Activated CD8-positive, alpha-beta memory T cell treated with anti-CD3 and anti-CD28 coated beads, Interleukin-2, amount 50 U/mL, for 1 hour (primary cell): Measurements from ENCODE around the gene BCL10.
A peak's percentile ranks its signal among the peaks of the same experiment; 100 is the strongest.
"Not testable (repeated sequence)": the region's sequence is repeated elsewhere in the genome, so short reads cannot be mapped to it uniquely, and the experiment has no call there.

Experiments used
- DNase-seq: peaks from one replicate; pipeline ENCODE4 v3.0.0-alpha.2; 2020; ENCODE audit errors: extremely low read depth

The BCL10 gene

DNA sequence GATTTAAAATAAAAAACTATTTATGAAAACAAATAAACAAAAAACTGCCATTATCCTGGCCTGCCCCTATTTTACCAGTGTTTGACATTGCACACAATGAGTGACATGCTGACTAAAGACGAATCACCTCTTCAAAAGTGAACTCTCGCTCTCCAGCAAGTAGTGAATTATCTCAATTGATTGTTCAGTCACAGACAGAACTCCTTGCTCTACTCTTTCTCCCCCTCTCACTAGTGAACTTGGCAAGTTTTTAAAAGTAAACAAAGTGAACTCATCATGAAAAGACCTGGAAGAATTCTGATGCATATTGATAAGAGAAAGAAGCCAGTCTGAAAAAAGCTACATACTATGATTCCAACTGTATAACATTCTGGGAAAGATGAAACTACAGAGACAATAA is 12.3 kb downstream of the BCL10 start:
- no peak for DNase-seq

GRCh38 chr1:85262985-85263384 is 13.4 kb downstream of the BCL10 start:
- DNase-seq = no peak

DNA sequence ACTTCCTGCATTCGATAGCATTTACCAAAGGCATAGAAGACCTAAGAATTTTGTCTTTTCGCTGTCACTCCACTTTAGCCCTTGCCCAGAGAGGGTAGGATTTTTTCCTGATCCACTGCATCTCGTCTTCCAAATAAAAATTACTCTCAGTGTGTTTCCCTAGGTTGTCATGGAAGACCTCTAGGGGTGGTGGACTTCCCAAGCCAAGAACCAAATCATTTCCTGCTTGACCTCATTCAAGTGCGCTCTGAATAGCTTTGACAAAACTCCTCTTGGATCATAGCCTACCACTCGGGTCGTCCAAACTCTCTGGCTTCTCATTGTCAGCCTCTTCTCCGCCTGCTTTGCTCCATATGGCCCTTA is 16.5 kb downstream of the BCL10 start:
- DNase-seq = no peak

DNA sequence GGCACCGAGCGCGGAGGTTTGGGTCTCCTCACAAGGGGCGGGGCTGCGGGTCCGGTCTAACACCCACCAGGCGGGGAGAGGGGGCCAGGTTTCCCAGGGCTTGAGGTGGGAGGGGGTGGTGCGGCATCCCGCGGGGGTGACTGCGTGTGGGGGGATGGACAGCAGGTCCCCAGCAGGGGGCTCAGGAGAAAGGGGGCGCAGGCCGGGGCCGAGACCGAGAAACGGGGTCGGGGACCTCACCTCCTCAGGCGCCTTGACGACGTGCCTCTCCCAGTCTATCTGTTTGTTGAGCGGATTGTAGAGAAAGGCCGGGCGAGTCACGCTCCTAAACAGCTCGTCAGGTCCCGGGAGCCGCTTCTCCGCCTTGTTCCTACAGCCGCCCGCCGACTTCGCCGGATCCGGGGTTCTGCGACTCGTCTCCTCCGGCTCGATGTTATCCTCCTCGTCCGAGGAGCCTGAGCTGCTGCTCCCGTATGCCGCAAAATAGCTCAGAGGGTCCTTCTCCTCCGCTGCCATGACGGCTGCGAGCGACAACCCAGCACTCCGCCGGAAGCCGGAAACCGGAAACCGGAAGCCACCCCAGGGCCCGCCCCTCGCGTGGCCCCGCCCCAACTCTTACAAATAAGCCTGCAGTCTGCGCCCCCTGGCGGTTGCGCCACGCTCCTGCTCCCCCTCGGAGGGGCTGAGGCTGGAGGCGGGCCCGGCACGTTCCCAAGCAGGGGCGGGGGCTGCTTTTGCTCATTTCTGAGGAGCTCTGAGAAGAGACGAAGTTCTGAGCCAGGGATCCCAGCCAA is 17.1 kb downstream of the BCL10 start, which contains the start of gene C1orf52:
C1orf52 (minus strand) TSS at position 545 of the 794 bp plus-strand sequence; CDS start at position 516, 29 bp downstream.
- peak; percentile 85 for DNase-seq

- no peak for DNase-seq
Measured at GRCh38 chr1:85258536-85259117, 17.8 kb downstream of the BCL10 start.

- not testable (repeated sequence) for DNase-seq
Measured at GRCh38 chr1:85249042-85249441, 27.4 kb downstream of the BCL10 start.

- DNase-seq = no peak
Measured at GRCh38 chr1:85245891-85246290, 30.5 kb downstream of the BCL10 start.

DNA sequence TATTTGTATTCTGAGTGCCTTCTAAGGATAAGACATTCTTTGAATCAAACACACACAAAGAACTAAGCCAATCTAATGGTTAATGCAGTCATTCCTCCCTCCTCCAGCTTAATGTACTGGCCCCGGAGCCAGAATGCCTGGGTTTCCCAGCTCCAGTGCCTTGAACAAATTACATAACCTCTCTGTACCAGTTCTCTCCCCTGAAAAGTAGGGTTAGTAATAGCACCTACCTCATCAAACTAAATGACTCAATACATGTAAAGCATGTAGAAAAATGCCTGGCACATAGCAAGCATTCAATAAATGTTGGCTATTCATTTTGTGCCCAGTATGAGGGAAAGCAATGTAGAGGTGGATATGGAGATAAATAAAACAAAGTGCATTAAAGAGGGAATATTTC is 31.0 kb downstream of the BCL10 start:
- no peak for DNase-seq

- DNase-seq = no peak
Measured at GRCh38 chr1:85244271-85245061, 32.0 kb downstream of the BCL10 start.

DNA sequence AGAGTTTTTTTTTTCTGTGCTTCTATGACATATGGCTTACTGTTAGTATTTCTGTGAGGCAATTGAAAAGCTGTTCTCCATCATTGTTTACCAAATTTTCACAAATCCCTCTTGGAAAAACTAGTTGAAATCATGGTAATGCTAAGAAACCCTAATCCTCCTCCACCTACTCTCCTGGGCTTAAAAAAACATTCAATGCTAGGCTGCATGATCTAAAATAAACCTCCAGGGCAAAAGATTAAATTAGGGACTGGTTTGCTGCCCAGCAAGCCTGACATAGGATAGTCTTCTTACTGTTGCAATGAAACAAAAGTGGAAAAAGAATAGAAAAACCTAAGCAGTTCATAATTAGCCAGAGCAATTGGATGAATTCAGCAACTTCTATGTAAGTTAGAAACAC is 33.1 kb downstream of the BCL10 start:
- no peak for DNase-seq

- DNase-seq = no peak
Measured at GRCh38 chr1:85240643-85241042, 35.8 kb downstream of the BCL10 start.

- no peak for DNase-seq
Measured at GRCh38 chr1:85240174-85240601, 36.2 kb downstream of the BCL10 start.

GRCh38 chr1:85237613-85238012 is 38.8 kb downstream of the BCL10 start:
- DNase-seq = no peak

DNA sequence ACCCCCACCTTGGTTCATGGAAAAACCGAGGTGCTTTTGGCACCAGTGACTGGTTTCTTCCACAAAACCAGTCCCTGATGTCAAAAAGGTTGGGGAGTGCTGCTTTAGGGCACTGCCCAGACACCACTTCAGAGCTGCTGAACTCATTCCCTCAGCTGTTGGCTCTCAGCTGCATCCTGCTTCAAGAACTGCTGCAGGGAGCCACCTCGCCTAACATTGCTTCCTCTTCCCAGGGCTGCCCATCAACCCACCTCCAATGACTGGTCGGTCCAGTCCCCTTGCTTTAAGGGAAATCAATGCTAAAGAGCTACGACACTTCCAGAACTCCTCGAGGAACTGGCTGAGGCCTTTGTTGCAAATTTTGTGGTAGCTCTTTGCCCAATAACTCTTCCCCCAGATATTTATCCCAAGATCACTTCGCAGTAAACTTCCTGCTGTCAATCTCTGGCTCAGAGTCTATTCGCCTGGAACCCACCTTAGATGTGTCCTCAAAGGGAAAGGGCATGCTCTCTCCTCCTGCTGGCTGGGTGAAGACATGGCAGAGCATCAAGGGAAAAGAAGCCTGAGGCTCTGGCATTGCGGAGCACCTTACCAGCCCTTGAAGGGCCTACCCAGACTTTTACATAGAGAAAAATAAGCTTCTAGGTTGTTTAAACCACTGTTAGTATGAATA is 46.0 kb downstream of the BCL10 start:
- no peak for DNase-seq

DNA sequence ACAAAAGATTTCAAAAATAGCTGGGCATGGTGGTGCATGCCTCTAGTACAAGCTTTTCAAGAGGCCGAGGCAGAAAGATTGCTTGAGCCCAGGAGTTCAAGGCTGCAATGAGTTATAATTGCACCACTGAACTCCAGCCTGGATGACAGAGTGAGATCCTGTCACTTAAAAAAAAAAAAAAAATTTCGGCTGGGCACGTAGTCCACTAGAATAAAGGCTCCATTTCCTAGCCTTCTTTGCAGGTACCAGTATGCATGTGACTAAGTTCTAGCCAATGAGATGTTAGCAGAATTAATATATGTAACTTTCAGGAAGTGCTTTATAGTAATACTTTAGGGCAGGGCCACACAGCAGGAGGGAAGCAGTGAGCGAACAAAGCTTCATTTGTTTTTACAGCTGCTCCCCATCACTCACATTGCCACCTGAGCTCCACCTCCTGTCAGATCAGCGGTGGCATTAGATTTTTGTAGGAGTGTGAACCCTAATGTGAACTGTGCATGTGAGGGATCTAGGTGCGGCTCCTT is 46.8 kb downstream of the BCL10 start:
- no peak for DNase-seq

GRCh38 chr1:85228972-85229371 is 47.5 kb downstream of the BCL10 start:
- DNase-seq = no peak

DNA sequence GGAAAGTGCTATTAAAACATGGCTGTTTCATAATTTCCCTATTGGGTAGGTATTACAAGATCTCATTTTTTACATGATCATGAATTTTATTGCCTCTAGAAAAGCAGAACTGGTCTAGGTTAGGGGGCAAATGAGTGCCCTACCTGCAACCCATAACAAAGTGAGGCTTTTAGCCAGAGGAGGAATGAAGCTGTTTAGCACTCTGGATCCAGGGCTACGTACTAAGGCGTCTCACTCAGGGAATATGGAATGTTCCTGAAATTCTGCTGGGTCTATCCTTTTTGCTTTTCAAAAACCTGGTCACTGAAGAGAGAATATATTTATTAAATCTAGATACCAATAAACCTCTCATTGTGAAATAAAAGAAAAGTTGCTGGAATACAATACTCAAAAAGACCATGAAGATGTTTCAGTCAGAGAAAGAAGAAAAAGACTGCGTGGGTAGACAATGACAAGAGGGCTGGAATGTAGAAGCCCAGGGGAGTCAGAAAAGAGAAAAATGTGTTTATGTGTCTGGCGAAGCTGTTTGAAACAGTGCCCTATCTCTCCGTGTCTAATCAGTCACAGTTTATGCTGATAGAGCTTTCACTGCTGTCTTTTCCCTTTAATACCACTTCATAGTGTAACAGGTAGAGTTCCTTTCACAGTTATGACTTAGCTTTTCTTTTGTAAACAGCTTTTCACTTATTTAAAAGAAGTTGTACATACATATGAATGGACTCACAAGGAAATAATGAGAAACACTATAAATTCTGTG is 50.6 kb downstream of the BCL10 start:
- no peak for DNase-seq

- no peak for DNase-seq
Measured at GRCh38 chr1:85224734-85225623, 51.5 kb downstream of the BCL10 start.

GRCh38 chr1:85224295-85224694 is 52.1 kb downstream of the BCL10 start:
- no peak for DNase-seq

DNA sequence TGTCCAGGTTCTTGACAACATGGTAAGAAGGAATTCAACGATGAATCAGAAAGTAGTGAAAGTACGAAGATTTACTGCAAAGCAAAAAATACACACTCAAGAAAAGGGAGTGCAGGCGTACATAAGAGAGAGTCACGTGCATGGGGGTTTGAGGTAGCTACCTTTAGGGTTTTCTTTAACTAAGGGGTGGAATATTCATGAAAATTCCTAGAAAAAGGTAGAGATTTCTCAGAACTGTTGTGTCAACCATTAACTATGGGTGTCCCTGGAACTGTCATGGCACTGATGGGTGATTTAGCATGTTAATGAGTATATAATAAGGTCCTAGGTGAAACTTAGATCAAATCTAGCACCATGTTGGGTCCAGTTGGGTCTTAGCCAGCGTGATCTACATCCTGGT is 53.1 kb downstream of the BCL10 start:
- no peak for DNase-seq
